H1 (cell line): Measurements from ENCODE around the gene DDX5. TPM values are rescaled to one million over a fixed set of nuclear protein-coding genes. Genes with fewer than 3 reads are reported as not detected.

Experiments used
- CTCF ChIA-PET: fragments of 300-600 bp; sonication (Branson Sonifier 250); formaldehyde crosslinking; loops from one replicate; lab custom pipeline; 2021; ENCODE audit not compliant: partially characterized antibody; lab: Charles Lee
- POLR2A ChIA-PET: fragments of 300-600 bp; sonication (Branson Sonifier 250); formaldehyde crosslinking; loops from one replicate; lab custom pipeline; 2021; ENCODE audit warnings: inconsistent platforms; ENCODE audit not compliant: partially characterized antibody; lab: Charles Lee
- DNase-seq, 2 experiments: peaks; one replicate each; pipeline versions ENCODE4 v3.0.0 to v3.0.0-alpha.2; 2010 to 2022; ENCODE audit warnings: low spot score in 2 of 2, low read depth in 1 of 2, mixed read lengths in 1 of 2
- FAIRE-seq: peaks from 2 replicates; lab custom pipeline; 2011; peaks lifted over from hg19 to GRCh38; lab: Jason Lieb, UNC
- H2AFZ ChIP-seq: 2 replicates; pipeline ENCODE4 v1.8.1; 2012; ENCODE audit warnings: low read length, inconsistent platforms
- H2AK5ac ChIP-seq: 2 replicates; pipeline ENCODE4 v1.6.1; 2013; ENCODE audit warnings: low read depth, low read length
- H2BK120ac ChIP-seq: replicated peaks from 2 replicates; pipeline ENCODE3; 2013; ENCODE audit warnings: low read depth, low read length, inconsistent platforms
- H2BK12ac ChIP-seq: 2 replicates; pipeline ENCODE4 v1.6.1; 2013; ENCODE audit warnings: low read depth, low read length
- H2BK15ac ChIP-seq: 2 replicates; pipeline ENCODE4 v1.6.1; 2013; ENCODE audit warnings: low read length
- H2BK20ac ChIP-seq: 2 replicates; pipeline ENCODE4 v1.6.1; 2013; ENCODE audit warnings: low read length
- H2BK5ac ChIP-seq: 2 replicates; pipeline ENCODE4 v1.6.1; 2013; ENCODE audit warnings: low read depth, low read length
- H3K14ac ChIP-seq: 2 replicates; pipeline ENCODE4 v1.6.1; 2013; ENCODE audit warnings: inconsistent platforms; ENCODE audit not compliant: insufficient read length
- H3K18ac ChIP-seq: 2 replicates; pipeline ENCODE4 v1.6.1; 2013; ENCODE audit warnings: low read length; ENCODE audit errors: extremely low read depth
- H3K23ac ChIP-seq: 2 replicates; pipeline ENCODE4 v1.6.1; 2013; ENCODE audit warnings: inconsistent platforms; ENCODE audit not compliant: insufficient read length
- H3K23me2 ChIP-seq: 2 replicates; pipeline ENCODE4 v1.6.1; 2013; ENCODE audit warnings: low read depth, low read length
- H3K27ac ChIP-seq: 2 replicates; pipeline ENCODE4 v1.6.1; 2011; ENCODE audit warnings: low read depth, low read length, inconsistent platforms
- H3K27me3 ChIP-seq, 4 experiments: replicated peaks in 1 of 4; 1 replicate in 1 of 4; 2 replicates in 3 of 4; pipeline versions ENCODE4 v1.6.1 to v1.8.1; 2011 to 2013; ENCODE audit warnings: low read length in 3 of 4, mild to moderate bottlenecking in 3 of 4, inconsistent platforms in 2 of 4, mixed read lengths in 2 of 4, moderate library complexity in 1 of 4; ENCODE audit not compliant: control insufficient read depth in 3 of 4, insufficient read depth in 3 of 4; ENCODE audit errors: extremely low read depth in 1 of 4
- H3K36me3 ChIP-seq, 4 experiments: 2 replicates each; pipeline versions ENCODE4 v1.6.1 to v1.8.1; 2011 to 2013; ENCODE audit warnings: mild to moderate bottlenecking in 4 of 4, low read length in 3 of 4, moderate library complexity in 2 of 4, control low read depth in 1 of 4, inconsistent platforms in 1 of 4; ENCODE audit not compliant: insufficient read depth in 4 of 4, control insufficient read depth in 2 of 4
- H3K4ac ChIP-seq: replicated peaks from 2 replicates; pipeline ENCODE3; 2013; ENCODE audit warnings: low read length, low read depth, mixed read lengths, inconsistent platforms; ENCODE audit not compliant: insufficient read length
- H3K4me1 ChIP-seq, 4 experiments: replicated peaks in 1 of 4; 1 replicate in 1 of 4; 2 replicates in 3 of 4; pipeline versions ENCODE4 v1.6.1 to v1.8.1; 2011 to 2013; ENCODE audit warnings: low read length in 3 of 4, inconsistent platforms in 2 of 4, mixed read lengths in 1 of 4; ENCODE audit not compliant: insufficient read depth in 4 of 4, control insufficient read depth in 3 of 4
- H3K4me2 ChIP-seq, 2 experiments: 2 replicates each; pipeline versions ENCODE4 v1.6.1 to v1.8.1; 2011 to 2013; ENCODE audit warnings: low read depth in 2 of 2, low read length in 2 of 2, control low read depth in 1 of 2, inconsistent platforms in 1 of 2, mild to moderate bottlenecking in 1 of 2; ENCODE audit not compliant: insufficient read depth in 1 of 2
- H3K4me3 ChIP-seq, 4 experiments: fragments of 200-600, 300-600 bp in 1 of 4; sonication (generic), shearing (Covaris generic), sonication (Bioruptor Twin) in 1 of 4; 2 replicates each; pipeline versions ENCODE4 v1.5.1 to v1.8.1; 2011 to 2016; ENCODE audit warnings: low read length in 4 of 4, low read depth in 3 of 4, control low read depth in 2 of 4, inconsistent platforms in 2 of 4, mild to moderate bottlenecking in 2 of 4, mixed read lengths in 1 of 4, moderate library complexity in 1 of 4; ENCODE audit not compliant: insufficient read depth in 2 of 4; ENCODE audit errors: extremely low read depth in 1 of 4
- H3K56ac ChIP-seq: replicated peaks from 2 replicates; pipeline ENCODE3; 2013; ENCODE audit warnings: low read depth, mild to moderate bottlenecking, mixed read lengths, low read length, inconsistent platforms; ENCODE audit not compliant: insufficient read length
- H3K79me1 ChIP-seq: 2 replicates; pipeline ENCODE4 v1.6.1; 2013; ENCODE audit warnings: low read depth, low read length, control low read depth
- H3K79me2 ChIP-seq, 2 experiments: 2 replicates each; pipeline versions ENCODE4 v1.6.1 to v1.8.1; 2012 to 2013; ENCODE audit warnings: low read length in 2 of 2, mild to moderate bottlenecking in 2 of 2, inconsistent platforms in 1 of 2; ENCODE audit not compliant: insufficient read depth in 2 of 2, control insufficient read depth in 1 of 2
- H3K9ac ChIP-seq, 4 experiments: replicated peaks in 1 of 4; 1 replicate in 1 of 4; 2 replicates in 3 of 4; pipeline versions ENCODE4 v1.6.1 to v1.8.1; 2011 to 2013; ENCODE audit warnings: low read depth in 3 of 4, low read length in 3 of 4, control low read depth in 2 of 4, mild to moderate bottlenecking in 2 of 4, moderate library complexity in 2 of 4, inconsistent platforms in 1 of 4; ENCODE audit errors: extremely low read depth in 1 of 4
- H3K9me3 ChIP-seq, 2 experiments: 2 replicates each; pipeline versions ENCODE4 v1.6.1 to v1.8.1; 2012 to 2013; ENCODE audit warnings: mild to moderate bottlenecking in 2 of 2, moderate library complexity in 2 of 2, control low read depth in 1 of 2, inconsistent platforms in 1 of 2, low read depth in 1 of 2, low read length in 1 of 2, mixed read lengths in 1 of 2; ENCODE audit not compliant: insufficient read depth in 2 of 2
- H4K20me1 ChIP-seq, 2 experiments: replicated peaks in 1 of 2; 2 replicates each; pipeline versions ENCODE3 to v1.8.1; 2011 to 2013; ENCODE audit warnings: inconsistent platforms in 2 of 2, low read length in 2 of 2, mild to moderate bottlenecking in 1 of 2; ENCODE audit not compliant: insufficient read depth in 2 of 2, control insufficient read depth in 1 of 2
- H4K5ac ChIP-seq: 2 replicates; pipeline ENCODE4 v1.6.1; 2013; ENCODE audit warnings: low read length, low read depth, mixed read lengths, inconsistent platforms; ENCODE audit not compliant: insufficient read length
- H4K8ac ChIP-seq: 2 replicates; pipeline ENCODE4 v1.8.0; 2013; ENCODE audit warnings: mild to moderate bottlenecking, moderate library complexity, low read length, inconsistent platforms; ENCODE audit not compliant: insufficient read depth; ENCODE audit errors: extremely low read depth
- H4K91ac ChIP-seq: replicated peaks from 2 replicates; pipeline ENCODE3; 2013; ENCODE audit warnings: low read length, mixed read lengths, inconsistent platforms; ENCODE audit not compliant: insufficient read length
- BCL11A ChIP-seq, 2 experiments: IDR thresholded peaks; one replicate each; pipeline ENCODE4 v1.6.1; 2011; ENCODE audit warnings: low read depth in 2 of 2, low read length in 2 of 2, mild to moderate bottlenecking in 2 of 2
- EZH2 ChIP-seq: fragments of 200-600 bp; sonication (generic); IDR thresholded peaks from 2 replicates; pipeline ENCODE4 v1.7.1; 2012; ENCODE audit warnings: low read depth, mild to moderate bottlenecking, moderate library complexity, low read length, inconsistent platforms; ENCODE audit not compliant: severe bottlenecking
- HDAC6 ChIP-seq: IDR thresholded peaks from one replicate; pipeline ENCODE4 v1.7.1; 2012; ENCODE audit warnings: low read depth, mild to moderate bottlenecking, inconsistent platforms, low read length, moderate library complexity
- JUND ChIP-seq: IDR thresholded peaks from 2 replicates; pipeline ENCODE4 v1.6.1; 2011; ENCODE audit warnings: mild to moderate bottlenecking, improper control_type of control experiment, low read length
- WGBS, 2 experiments: shearing (Covaris generic) in 1 of 2; methylation state at CpG; one replicate each; pipeline versions ENCODE4 v1.1.6 to v1.1.7; 2013 to 2015; ENCODE audit warnings: low lambda C conversion rate in 2 of 2, mixed read lengths in 2 of 2, inconsistent platforms in 1 of 2, low coverage in 1 of 2, missing lambda C conversion rate in 1 of 2; ENCODE audit not compliant: insufficient replicate concordance in 2 of 2, insufficient coverage in 1 of 2, insufficient read length in 1 of 2; ENCODE audit errors: extremely low coverage in 1 of 2, missing lambda C conversion rate in 1 of 2; 5-methylcytosine and 5-hydroxymethylcytosine counted together
- polyA plus RNA-seq, 7 experiments: library from polyadenylated mRNA; depleted of rRNA in 3 of 7; stranded (reverse) in 5 of 7; unstranded in 2 of 7; fragments of >200 nt in 5 of 7; fragments of 200-250 nt in 2 of 7; gene quantifications; 1 replicate in 5 of 7; 2 replicates in 1 of 7; 4 replicates in 1 of 7; pipeline versions ENCODE4 v1.2.1 to v1.2.3, GENCODE V29; 2011 to 2013; ENCODE audit warnings: missing spikeins in 2 of 7, mixed read lengths in 2 of 7
- total RNA-seq: library from RNA; stranded (reverse); fragmentation: NEBNext Ultra II Directional; extraction: Animal tissue kit (Norgen Biotek cat#: 25700); gene quantifications from 2 replicates; pipeline ENCODE4 v1.2.1, GENCODE V29; 2021

DDX5 gene
- total and polyA plus RNA-seq, 2 of the 8 experiments (the other 6 are each of a cell fraction or from before 2014, with no cell fraction given), result 572 to 591 TPM

DNA sequence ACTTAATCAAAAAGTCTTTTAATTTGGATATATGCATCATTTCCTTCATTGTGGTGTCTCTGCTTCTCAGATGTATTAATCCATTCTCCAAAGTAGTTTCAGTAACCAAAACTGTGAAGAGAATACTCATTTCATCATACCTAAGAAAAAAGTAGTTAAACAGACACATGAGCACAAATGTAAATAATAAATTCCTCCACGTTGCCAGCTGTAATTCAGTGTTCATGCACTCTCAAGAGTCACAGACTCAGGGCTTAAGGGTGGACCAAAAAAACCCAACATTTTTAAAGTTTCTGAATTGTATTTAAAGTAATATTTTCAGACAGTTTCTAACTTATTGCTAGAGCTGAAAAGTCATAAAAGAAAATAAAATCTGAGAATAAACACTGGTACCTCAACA is 28.2 kb downstream of the DDX5 start:
- Histone ChIP-seq H3K79me1 (no peaks in the 10 kb centered on the region), H3K36me3 (peaks cover 2 to 33% (median 22%) of the 10 kb centered on the region in 4 experiments), H3K18ac (no peak overlapping the region), H3K14ac (no peak overlapping the region), H2BK5ac (no peak overlapping the region), H4K5ac (no peak overlapping the region), H4K8ac (no peak overlapping the region), H2AK5ac (no peak overlapping the region), H2BK12ac (no peak overlapping the region), H3K27me3 (no peaks in the 10 kb centered on the region), H3K4me2 (no peak overlapping the region), H3K79me2 (no peaks in the 10 kb centered on the region), H2BK120ac (no peak overlapping the region), H3K27ac (no peak overlapping the region), H4K20me1 (no peaks in the 10 kb centered on the region), H3K4me1 (no peaks in the 10 kb centered on the region), H3K56ac (no peak overlapping the region), H3K23ac (no peak overlapping the region), H2AFZ (no peak overlapping the region), H3K9ac (no peak overlapping the region), H2BK20ac (no peak overlapping the region), H3K4me3 (no peak overlapping the region), H3K9me3 (no peaks in the 10 kb centered on the region), H3K4ac (no peak overlapping the region), H3K23me2 (no peaks in the 10 kb centered on the region), H4K91ac (no peak overlapping the region), H2BK15ac (no peak overlapping the region)
- DNase-seq (no peak), FAIRE-seq (no peak)
- ChIA-PET POLR2A (interaction anchor here (1.5 to 1.8 kb wide), 2 partner anchors 27 to 29 kb away, joined by 3 to 5 read pairs; partner anchors contain the start of genes CEP95 and DDX5), CTCF (interaction anchor here (2.9 to 3.0 kb wide), 2 partner anchors 13 to 58 kb away, joined by 14 to 17 read pairs; no protein-coding TSS in a partner anchor)
- WGBS, 2 experiments, result 80% methylated on average over 1 of the region's 1 CpG; no CpG with 5 or more reads in 1 of the 2 experiments
- no peak for TF ChIP-seq JUND
- no peak for TF ChIP-seq EZH2
- no peak for TF ChIP-seq HDAC6
- no peak for TF ChIP-seq BCL11A (IDR thresholded peaks at IDR 0.05; ENCODE audit: low read depth in 2 of 2, low read length in 2 of 2)
